ENCODE data around the gene ATP2B1.

DNA sequence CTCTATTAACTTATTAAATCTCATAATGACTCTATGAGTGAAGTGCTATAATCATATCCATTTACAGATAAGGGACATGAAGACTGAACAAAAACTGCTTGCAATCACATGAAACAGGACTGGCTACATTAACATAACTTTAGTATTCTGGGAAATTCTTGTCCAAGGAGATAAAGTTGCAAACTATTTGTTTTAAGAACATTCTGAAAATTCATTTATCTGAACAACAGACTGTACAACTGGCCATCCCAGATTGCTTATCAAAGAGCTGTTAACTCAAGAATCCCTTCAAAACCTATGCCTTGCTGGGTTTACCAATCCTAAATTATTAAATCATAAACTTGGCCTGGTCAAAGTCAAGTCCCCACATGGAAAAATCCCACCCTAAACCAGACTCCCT lies 143.6 kb downstream of the ATP2B1 start:
- TF ChIP-seq, protein P1, sequence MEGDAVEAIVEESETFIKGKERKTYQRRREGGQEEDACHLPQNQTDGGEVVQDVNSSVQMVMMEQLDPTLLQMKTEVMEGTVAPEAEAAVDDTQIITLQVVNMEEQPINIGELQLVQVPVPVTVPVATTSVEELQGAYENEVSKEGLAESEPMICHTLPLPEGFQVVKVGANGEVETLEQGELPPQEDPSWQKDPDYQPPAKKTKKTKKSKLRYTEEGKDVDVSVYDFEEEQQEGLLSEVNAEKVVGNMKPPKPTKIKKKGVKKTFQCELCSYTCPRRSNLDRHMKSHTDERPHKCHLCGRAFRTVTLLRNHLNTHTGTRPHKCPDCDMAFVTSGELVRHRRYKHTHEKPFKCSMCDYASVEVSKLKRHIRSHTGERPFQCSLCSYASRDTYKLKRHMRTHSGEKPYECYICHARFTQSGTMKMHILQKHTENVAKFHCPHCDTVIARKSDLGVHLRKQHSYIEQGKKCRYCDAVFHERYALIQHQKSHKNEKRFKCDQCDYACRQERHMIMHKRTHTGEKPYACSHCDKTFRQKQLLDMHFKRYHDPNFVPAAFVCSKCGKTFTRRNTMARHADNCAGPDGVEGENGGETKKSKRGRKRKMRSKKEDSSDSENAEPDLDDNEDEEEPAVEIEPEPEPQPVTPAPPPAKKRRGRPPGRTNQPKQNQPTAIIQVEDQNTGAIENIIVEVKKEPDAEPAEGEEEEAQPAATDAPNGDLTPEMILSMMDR (IDR thresholded peaks at IDR 0.05), result no peak
- no peak for TF ChIP-seq EP300 (IDR thresholded peaks at IDR 0.05)
- TF ChIP-seq POLR2AphosphoS5 (IDR thresholded peaks at IDR 0.05), result no peak

Measured in suprapubic skin (tissue), 4 donors.